Myometrial cell (primary cell): ENCODE measurements around the gene TIMM10. TPM values are rescaled to one million over a fixed set of nuclear protein-coding genes. Genes with fewer than 3 reads are reported as not detected.

Experiments
- total RNA-seq: library from RNA; depleted of rRNA; stranded (reverse); fragments of >200 nt; gene quantifications from 2 replicates; pipeline ENCODE4 v1.2.3, GENCODE V29; 2015

TIMM10 gene, protein sequence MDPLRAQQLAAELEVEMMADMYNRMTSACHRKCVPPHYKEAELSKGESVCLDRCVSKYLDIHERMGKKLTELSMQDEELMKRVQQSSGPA
- 41.5 and 43.8 TPM in 2 replicates for total RNA-seq

DNA sequence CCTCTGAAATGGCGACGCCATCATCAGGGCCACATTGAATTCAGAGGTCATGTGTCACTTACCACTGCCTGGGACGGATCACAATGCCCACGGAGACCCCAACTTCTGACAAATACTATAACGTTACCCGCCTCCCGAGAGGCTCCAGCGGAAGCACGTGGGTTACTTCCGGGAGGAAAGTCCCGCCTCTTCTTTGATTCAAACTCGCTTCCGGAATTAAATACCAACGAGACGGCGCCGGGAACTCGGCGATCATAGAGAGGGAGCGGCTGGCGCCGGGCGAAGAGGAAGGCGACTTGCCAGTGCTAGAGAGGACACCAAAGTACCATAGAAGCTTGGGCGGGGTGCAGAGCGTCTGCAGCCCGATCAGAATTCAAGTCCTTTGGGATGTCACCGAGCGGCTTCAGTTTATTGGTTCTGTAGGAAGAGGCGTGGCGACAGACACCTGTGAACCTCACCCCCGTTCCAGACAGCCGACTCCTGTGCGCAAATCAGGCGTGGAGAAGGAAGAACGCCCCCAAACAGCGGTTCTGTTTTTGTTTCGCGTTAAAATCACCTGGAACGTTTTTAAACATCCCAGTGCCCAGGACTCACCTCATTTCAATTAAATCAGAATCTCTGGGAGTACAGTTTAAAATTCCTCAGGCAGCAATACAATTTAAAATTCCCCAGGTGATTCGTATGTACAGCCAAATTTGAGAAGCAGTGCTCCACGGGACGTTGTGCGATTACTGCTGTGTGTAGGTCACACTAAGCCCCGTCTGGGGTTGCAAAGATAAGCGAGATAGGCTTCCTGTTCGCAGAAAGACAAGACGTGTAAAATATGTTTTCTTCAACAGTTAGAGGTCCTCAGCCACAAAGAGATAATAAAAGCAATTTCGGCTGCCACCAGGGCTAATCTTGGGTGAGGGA lies at the start of gene TIMM10:
Gene TIMM10, minus strand, starts transcription at position 159 of the 912 bp plus-strand sequence. CDS start 565 bp downstream, outside the sequence.

DNA sequence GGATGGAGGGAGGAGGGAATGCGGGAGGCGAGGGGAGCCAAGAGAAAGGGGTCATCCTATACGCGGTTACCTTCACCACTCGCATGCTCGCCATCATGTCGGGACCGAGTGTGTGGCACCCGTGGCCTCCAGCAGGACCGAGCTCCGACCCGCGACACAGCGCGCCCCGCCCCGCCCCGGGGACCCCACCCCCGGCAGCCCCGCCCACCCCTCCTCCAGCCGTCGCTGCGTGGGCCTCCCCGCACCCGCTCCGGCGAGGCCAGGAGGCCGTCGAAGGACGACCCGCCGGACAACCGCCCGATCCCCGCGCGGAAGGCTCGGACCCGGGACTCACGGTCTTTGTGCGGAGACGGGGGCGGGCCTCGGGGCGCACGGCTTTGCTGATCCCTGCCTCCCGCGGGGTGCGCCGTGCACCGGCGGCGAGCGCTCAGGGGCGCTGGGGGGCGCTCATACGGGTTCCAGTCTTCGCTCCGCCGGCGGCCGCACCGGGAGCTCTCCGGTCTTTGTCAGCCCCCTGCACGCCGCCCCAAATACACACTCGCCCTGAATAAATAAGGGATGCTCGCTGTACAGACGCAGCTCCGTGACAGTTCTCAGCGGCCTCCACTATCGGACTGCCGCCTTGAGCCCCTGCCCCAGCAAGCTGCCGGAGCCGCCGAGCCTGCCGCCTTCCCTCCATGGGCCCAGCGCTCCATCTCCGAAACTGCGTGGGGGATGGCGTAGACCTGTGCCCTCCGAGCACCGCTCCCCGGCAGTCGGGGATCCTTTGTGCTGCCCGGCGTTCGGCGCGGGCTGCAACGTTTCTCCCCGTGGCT lies 37.2 kb upstream of the TIMM10 start, which contains the start of gene UBE2L6:
Gene UBE2L6, minus strand, starts transcription at position 158 of the 815 bp plus-strand sequence. Its CDS starts 61 bp downstream, at position 97.

DNA sequence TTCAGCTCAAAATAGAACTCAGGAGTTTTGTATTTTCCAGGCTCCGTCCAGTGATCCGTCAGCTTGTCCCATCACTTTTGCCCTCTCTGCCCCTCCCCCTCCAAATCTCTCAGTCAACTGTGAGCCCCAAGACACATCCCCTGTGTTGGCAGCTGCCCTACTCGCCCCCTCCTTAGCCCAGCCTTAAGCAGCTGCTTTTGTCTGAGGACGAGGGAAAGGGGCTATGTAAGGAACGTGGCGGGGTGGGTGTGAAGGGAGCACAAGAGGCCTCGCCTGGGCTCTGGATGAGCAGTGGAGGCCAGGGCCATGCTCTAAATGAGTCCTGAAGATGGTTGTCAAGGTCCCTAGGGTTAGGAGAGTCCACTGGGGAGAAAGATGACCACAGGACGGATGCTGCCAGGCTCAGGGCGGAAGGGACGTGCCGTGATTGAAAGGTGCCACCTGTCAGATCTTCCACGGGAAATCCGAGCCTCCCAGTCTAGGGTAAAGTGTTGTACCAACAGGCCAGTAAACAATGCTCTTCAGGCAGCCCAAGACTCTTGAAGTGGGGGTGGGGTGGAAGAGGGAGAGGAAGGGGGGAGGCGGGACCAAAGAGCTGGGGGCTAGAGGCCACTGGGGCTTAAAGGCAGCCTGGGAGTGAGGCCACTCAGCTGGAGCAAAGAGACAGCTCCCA lies 6.5 kb upstream of the TIMM10 start, which contains the start of gene SMTNL1:
Gene SMTNL1, plus strand, starts transcription at position 649 of the 673 bp plus-strand sequence. CDS start 5,048 bp downstream, outside the sequence.

DNA sequence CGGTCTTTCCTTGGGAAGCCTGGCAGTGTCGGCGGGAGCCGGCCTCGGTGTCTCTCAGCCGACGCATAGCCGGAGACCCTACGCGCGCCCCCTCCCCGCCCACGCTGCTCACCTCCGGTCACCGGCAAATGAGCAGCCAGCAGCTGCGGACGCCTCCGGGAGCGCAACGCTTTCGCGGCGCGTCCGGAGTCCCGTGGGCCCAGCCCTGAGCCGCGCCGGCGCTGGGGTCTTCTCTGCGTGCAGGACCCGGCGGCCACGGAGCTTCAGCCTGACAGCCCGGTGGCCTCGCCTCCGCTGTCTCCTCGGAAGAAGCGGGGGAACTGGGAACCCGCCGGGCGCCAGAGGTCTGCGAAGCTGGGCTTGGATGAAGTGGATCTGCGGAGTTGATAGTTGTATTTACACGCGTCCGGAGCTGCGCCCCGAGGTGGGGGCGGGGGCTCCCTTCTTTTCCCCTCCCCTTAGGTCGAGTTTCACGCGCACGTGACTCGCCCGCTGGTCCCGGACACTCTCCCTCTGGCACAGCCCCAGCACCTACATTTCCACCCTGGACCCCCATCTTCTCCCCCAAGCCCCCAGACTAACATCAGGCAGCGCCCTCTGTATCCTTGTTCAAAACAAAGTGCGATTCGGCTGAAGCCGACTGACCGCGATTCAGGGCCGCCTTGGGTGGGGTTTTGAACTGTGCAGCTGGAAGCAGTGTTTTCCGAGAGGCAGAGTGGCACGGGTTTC lies 15.1 kb downstream of the TIMM10 start, which contains the start of gene SLC43A1:
Gene SLC43A1, minus strand, starts transcription at position 371 of the 729 bp plus-strand sequence. CDS start 1,591 bp downstream, outside the sequence.

Other genes starting within 250 kb of the TIMM10 start
- gene TNKS1BP1, start 205.8 kb downstream of the TIMM10 start, total RNA-seq, result 72.8 and 73.8 TPM in 2 replicates
- 103 and 138 TPM in 2 replicates for gene SSRP1, start 194.9 kb downstream of the TIMM10 start, total RNA-seq
- gene P2RX3, start 192.4 kb downstream of the TIMM10 start, total RNA-seq, result not detected in 2 replicates
- gene PRG3, start 149.6 kb downstream of the TIMM10 start, total RNA-seq, result not detected in 2 replicates
- gene PRG2, start 140.1 kb downstream of the TIMM10 start, total RNA-seq, result not detected in 2 replicates
- 83.5 and 190 TPM in 2 replicates for gene SLC43A3, start 103.6 kb downstream of the TIMM10 start, total RNA-seq
- gene RTN4RL2, start 70.2 kb downstream of the TIMM10 start, total RNA-seq, result 1.4 and 1.7 TPM in 2 replicates
- gene SLC43A1, start 15.1 kb downstream of the TIMM10 start, total RNA-seq, result 19.9 and 20.9 TPM in 2 replicates
- gene SMTNL1, start 6.8 kb upstream of the TIMM10 start, total RNA-seq, result not detected in 2 replicates
- gene UBE2L6, start 36.9 kb upstream of the TIMM10 start, total RNA-seq, result 66.6 and 96.0 TPM in 2 replicates
- gene SERPING1, start 66.9 kb upstream of the TIMM10 start, total RNA-seq, result 157 and 185 TPM in 2 replicates
- gene YPEL4, start 119.2 kb upstream of the TIMM10 start, total RNA-seq, result 0.18 TPM in 1 of 2 replicates, not detected in the other
- gene CLP1, start 127.0 kb upstream of the TIMM10 start, total RNA-seq, result 15.8 and 23.9 TPM in 2 replicates
- gene ZDHHC5, start 137.4 kb upstream of the TIMM10 start, total RNA-seq, result 36.9 and 42.5 TPM in 2 replicates
- gene MED19, start 181.5 kb upstream of the TIMM10 start, total RNA-seq, result 28.0 and 31.5 TPM in 2 replicates
- 61.4 and 76.0 TPM in 2 replicates for gene TMX2, start 181.8 kb upstream of the TIMM10 start, total RNA-seq
- gene SELENOH, start 210.7 kb upstream of the TIMM10 start, total RNA-seq, result 182 and 215 TPM in 2 replicates
- not detected in 2 replicates for gene BTBD18, start 221.1 kb upstream of the TIMM10 start, total RNA-seq
- 68.3 and 83.8 TPM in 2 replicates for gene CTNND1, start 231.0 kb upstream of the TIMM10 start, total RNA-seq